ENCODE measurements around the gene ASS1. TPM values are rescaled to one million over a fixed set of nuclear protein-coding genes. Genes with fewer than 3 reads are reported as not detected.

ASS1 gene
- total RNA-seq, 1 donor from 2014 or later: 29.1 TPM

DNA sequence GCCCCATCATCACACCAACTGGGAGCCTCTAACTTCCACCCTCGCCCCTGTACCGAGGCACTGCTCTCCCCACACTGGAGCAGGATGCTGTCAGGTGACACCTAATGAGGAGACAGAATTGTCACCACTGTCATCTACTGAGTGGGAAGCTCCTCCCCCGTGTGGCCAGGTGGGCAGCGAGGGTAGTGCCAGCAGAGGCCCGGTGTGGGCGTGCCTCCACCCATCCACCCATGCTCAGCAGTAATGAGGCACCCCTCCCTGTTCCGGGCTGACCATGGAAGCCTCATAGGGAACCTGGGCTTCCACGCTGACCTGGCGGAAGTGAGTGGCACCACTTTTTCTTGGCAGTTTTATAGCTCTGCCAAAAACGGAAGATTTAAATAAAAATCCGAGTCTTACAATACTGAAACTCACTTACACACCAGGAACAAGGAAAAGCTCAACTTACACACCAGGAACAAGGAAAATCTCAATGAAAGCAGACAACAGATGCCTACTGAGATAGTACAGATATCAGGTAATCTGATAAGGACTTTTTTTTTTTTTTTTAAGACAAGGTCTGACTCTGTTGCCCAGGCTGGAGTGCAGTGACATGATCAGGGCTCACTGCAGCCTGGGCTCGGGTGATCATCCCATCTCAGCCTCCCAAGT is 30.6 kb upstream of the ASS1 start:
- H3K4me3 Mint-ChIP-seq: no peak overlapping the region
- peaks cover 17% of the 10 kb centered on the region for H3K27me3 Mint-ChIP-seq
- no peak for DNase-seq (ENCODE audit: extremely low spot score, unreplicated experiment)
- peaks cover 5% of the 10 kb centered on the region for H3K4me1 Mint-ChIP-seq (ENCODE audit: unreplicated experiment)
- no peaks in the 10 kb centered on the region for H3K36me3 Mint-ChIP-seq
- TF ChIP-seq, protein P1, sequence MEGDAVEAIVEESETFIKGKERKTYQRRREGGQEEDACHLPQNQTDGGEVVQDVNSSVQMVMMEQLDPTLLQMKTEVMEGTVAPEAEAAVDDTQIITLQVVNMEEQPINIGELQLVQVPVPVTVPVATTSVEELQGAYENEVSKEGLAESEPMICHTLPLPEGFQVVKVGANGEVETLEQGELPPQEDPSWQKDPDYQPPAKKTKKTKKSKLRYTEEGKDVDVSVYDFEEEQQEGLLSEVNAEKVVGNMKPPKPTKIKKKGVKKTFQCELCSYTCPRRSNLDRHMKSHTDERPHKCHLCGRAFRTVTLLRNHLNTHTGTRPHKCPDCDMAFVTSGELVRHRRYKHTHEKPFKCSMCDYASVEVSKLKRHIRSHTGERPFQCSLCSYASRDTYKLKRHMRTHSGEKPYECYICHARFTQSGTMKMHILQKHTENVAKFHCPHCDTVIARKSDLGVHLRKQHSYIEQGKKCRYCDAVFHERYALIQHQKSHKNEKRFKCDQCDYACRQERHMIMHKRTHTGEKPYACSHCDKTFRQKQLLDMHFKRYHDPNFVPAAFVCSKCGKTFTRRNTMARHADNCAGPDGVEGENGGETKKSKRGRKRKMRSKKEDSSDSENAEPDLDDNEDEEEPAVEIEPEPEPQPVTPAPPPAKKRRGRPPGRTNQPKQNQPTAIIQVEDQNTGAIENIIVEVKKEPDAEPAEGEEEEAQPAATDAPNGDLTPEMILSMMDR (conservative IDR thresholded peaks at IDR 0.05): no peak
- no peaks in the 10 kb centered on the region for H3K9me3 Mint-ChIP-seq
- no peak overlapping the region for H3K27ac Mint-ChIP-seq

DNA sequence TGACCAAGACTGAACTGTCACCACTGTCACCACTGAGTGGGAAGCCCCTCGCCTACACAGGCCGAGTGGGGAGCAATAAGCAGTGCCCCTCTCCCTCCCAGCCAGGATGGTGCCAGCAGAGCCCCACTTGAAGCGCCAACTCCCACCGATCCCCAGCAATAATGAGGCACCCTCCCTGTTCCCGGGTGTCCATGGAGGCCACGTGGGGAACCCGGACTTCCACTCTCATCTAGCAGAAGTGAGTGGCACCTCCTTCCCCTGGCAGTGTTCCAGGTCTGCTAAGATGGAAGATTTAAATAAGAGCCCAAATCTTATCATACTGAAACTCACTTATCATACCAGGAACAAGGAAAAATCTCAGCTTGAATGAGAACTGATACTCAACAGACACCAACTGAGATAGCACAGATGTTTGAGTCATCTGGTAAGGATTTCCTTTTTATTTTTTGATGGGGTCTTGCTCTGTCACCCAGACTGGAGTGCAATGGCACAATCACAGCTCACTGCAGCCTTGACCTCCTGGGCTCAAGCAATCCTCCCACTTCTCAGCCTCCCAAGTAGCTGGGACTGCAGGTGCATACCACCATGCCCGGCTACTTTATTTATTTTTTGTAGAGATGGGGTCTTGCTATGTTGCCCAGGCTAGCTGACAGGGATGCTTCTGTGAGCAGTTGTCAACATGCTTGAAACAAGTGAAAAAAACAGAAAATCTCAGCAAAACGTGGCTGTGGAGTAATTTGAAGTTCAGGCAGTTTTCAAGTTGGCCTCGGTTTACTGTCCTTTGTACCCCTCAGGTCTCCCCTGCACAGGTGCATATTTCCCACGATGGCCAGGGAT is 29.6 kb upstream of the ASS1 start:
- H3K9me3 Mint-ChIP-seq: peaks cover 5% of the 10 kb centered on the region
- H3K27me3 Mint-ChIP-seq: peaks cover 23% of the 10 kb centered on the region
- H3K27ac Mint-ChIP-seq: no peak overlapping the region
- no peaks in the 10 kb centered on the region for H3K36me3 Mint-ChIP-seq
- no peak for DNase-seq (ENCODE audit: extremely low spot score, unreplicated experiment)
- TF ChIP-seq, protein P1 (conservative IDR thresholded peaks at IDR 0.05): no peak
- no peak overlapping the region for H3K4me3 Mint-ChIP-seq
- peaks cover 5% of the 10 kb centered on the region for H3K4me1 Mint-ChIP-seq (ENCODE audit: unreplicated experiment)

DNA sequence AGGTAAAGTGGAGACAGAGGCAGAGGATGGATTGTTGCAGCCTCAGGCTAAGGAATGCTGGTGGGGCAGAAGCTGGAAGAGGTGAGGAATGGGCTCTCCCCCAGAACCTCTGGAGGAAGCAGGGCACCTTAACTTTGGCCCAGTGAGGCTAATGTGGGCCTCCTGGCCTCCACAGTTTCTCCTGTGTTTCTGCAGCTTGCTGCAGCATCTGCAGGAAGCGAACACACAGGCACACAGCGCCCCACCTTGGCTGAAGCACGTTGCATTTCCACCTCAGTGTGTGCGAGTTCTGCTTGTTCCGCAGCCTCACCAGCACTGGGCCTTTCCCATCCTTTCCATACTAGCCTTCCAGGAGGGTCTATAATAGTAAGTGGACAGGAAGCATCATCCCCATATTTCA is 27.2 kb upstream of the ASS1 start:
- Mint-ChIP-seq H3K9me3 (peaks cover 5% of the 10 kb centered on the region), H3K4me3 (no peak overlapping the region), H3K4me1 (ENCODE audit: unreplicated experiment) (peaks cover 6% of the 10 kb centered on the region), H3K36me3 (no peaks in the 10 kb centered on the region), H3K27ac (no peak overlapping the region), H3K27me3 (peaks cover 25% of the 10 kb centered on the region)
- TF ChIP-seq, protein P1 (conservative IDR thresholded peaks at IDR 0.05): no peak
- DNase-seq (ENCODE audit: extremely low spot score, unreplicated experiment): no peak

DNA sequence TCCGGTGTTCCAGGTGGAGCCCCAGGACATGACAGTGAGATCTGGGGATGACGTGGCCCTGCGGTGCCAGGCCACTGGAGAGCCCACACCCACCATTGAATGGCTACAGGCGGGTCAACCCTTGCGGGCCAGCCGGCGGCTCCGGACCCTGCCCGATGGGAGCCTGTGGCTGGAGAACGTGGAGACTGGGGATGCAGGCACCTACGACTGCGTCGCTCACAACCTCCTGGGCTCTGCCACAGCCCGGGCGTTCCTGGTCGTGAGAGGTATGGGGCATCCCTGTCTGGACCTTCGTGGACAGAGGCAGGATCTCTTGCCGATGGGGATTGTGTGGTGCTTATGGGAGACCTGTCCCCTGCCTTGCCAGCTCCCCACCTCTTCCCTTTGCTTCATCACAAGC is 26.0 kb upstream of the ASS1 start:
- peaks cover 21% of the 10 kb centered on the region for H3K27me3 Mint-ChIP-seq
- peaks cover 6% of the 10 kb centered on the region for H3K4me1 Mint-ChIP-seq (ENCODE audit: unreplicated experiment)
- H3K9me3 Mint-ChIP-seq: peaks cover 5% of the 10 kb centered on the region
- H3K4me3 Mint-ChIP-seq: no peak overlapping the region
- no peak overlapping the region for H3K27ac Mint-ChIP-seq
- TF ChIP-seq, protein P1 (conservative IDR thresholded peaks at IDR 0.05): no peak
- no peak for DNase-seq (ENCODE audit: extremely low spot score, unreplicated experiment)
- no peaks in the 10 kb centered on the region for H3K36me3 Mint-ChIP-seq

DNA sequence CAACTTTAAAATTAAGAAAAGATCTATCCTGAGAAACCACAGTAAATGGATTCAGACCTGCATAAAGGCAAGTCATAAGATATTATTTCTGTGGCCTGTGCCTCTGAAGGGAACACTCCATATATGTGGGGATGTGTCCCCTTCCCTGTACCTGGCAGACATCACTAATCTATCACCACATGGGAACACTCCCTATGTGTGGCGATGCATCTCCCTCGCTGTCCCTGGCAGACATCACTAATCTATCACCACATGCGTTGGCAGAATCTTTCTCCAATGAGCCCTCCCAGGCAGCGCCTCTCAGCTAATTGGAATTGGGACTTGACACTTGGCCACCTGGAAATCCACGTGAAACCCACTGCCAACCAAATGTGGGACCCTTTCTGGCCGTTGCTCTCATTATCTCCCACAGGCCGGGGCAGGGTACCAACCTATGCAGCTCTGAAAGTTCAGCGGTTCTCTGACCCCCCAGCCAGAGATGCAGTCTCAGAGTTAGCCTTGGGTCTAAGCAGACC is 25.2 kb upstream of the ASS1 start:
- TF ChIP-seq, protein P1 (conservative IDR thresholded peaks at IDR 0.05): no peak
- H3K36me3 Mint-ChIP-seq: no peaks in the 10 kb centered on the region
- peaks cover 19% of the 10 kb centered on the region for H3K27me3 Mint-ChIP-seq
- DNase-seq (ENCODE audit: extremely low spot score, unreplicated experiment): no peak
- peaks cover 6% of the 10 kb centered on the region for H3K4me1 Mint-ChIP-seq (ENCODE audit: unreplicated experiment)
- H3K4me3 Mint-ChIP-seq: no peak overlapping the region
- H3K27ac Mint-ChIP-seq: no peak overlapping the region
- peaks cover 5% of the 10 kb centered on the region for H3K9me3 Mint-ChIP-seq

Measured in type B pancreatic cell (in vitro differentiated cells).